ENCODE results near the gene UBIAD1.
"Not testable (repeated sequence)": the region's sequence is repeated elsewhere in the genome, so short reads cannot be mapped to it uniquely, and the experiment has no call there.

Gene UBIAD1

GRCh38 chr1:11272832-11273594 is at the start of gene UBIAD1:
Gene UBIAD1 (plus strand): TSS chr1:11273198. CDS start chr1:11273532, 334 bp downstream.
- peak; percentile 72 to 94 (median 78) for DNase-seq (ENCODE audit: low read depth in 4 of 4, low spot score in 1 of 4)

GRCh38 chr1:11227106-11228077 is 45.6 kb upstream of the UBIAD1 start:
- DNase-seq (ENCODE audit: low read depth in 4 of 4, low spot score in 1 of 4): no peak

GRCh38 chr1:11229203-11229602 is 43.8 kb upstream of the UBIAD1 start:
- DNase-seq (ENCODE audit: low read depth in 4 of 4, low spot score in 1 of 4): no peak

- DNase-seq (ENCODE audit: low read depth in 4 of 4, low spot score in 1 of 4): no peak
These were observed 39.8 kb upstream of the UBIAD1 start for GRCh38 chr1:11233208-11233607.

GRCh38 chr1:11237356-11237755 is 35.6 kb upstream of the UBIAD1 start:
- DNase-seq (ENCODE audit: low read depth in 4 of 4, low spot score in 1 of 4): no peak

GRCh38 chr1:11238311-11238710 is 34.7 kb upstream of the UBIAD1 start:
- DNase-seq (ENCODE audit: low read depth in 4 of 4, low spot score in 1 of 4): no peak

- DNase-seq (ENCODE audit: low read depth in 4 of 4, low spot score in 1 of 4): no peak
These were observed 27.8 kb upstream of the UBIAD1 start for GRCh38 chr1:11245248-11245647.

- no peak for DNase-seq (ENCODE audit: low read depth in 4 of 4, low spot score in 1 of 4)
These were observed 26.9 kb upstream of the UBIAD1 start for GRCh38 chr1:11245904-11246719.

- no peak for DNase-seq (ENCODE audit: low read depth in 4 of 4, low spot score in 1 of 4)
These were observed 24.8 kb upstream of the UBIAD1 start for GRCh38 chr1:11248169-11248568.

GRCh38 chr1:11252538-11252937 is 20.5 kb upstream of the UBIAD1 start:
- no peak for DNase-seq (ENCODE audit: low read depth in 4 of 4, low spot score in 1 of 4)

GRCh38 chr1:11253226-11253625 is 19.8 kb upstream of the UBIAD1 start:
- DNase-seq (ENCODE audit: low read depth in 4 of 4, low spot score in 1 of 4): no peak

GRCh38 chr1:11256299-11256698 is 16.7 kb upstream of the UBIAD1 start:
- no peak for DNase-seq (ENCODE audit: low read depth in 4 of 4, low spot score in 1 of 4)

GRCh38 chr1:11262171-11263049 is 10.6 kb upstream of the UBIAD1 start, which contains the start of gene MTOR:
Gene MTOR (minus strand): TSS chr1:11262551. CDS start chr1:11259409, 3,142 bp downstream.
- DNase-seq (ENCODE audit: low read depth in 4 of 4, low spot score in 1 of 4): peak; percentile 81 to 95 (median 90)

- DNase-seq (ENCODE audit: low read depth in 4 of 4, low spot score in 1 of 4): no peak
These were observed 6.5 kb upstream of the UBIAD1 start for GRCh38 chr1:11266268-11267074.

- not testable (repeated sequence) for DNase-seq (ENCODE audit: low read depth in 4 of 4, low spot score in 1 of 4)
These were observed 5.4 kb upstream of the UBIAD1 start for GRCh38 chr1:11267350-11268337.

GRCh38 chr1:11272544-11272831 is 510 bp upstream of the UBIAD1 start:
- no peak for DNase-seq (ENCODE audit: low read depth in 4 of 4, low spot score in 1 of 4)

- DNase-seq (ENCODE audit: low read depth in 4 of 4, low spot score in 1 of 4): no peak
These were observed 717 bp downstream of the UBIAD1 start for GRCh38 chr1:11273595-11274234.

GRCh38 chr1:11279152-11279551 is 6.2 kb downstream of the UBIAD1 start:
- DNase-seq (ENCODE audit: low read depth in 4 of 4, low spot score in 1 of 4): no peak

Measured in stimulated activated CD4-positive, alpha-beta T cell treated with anti-CD3 and anti-CD28 coated beads, Interleukin-1b, Interleukin-23, amount 100 ng/mL, for 24 hours (primary cell).